ENCODE data around the gene ABL1.
"Not testable (repeated sequence)": the region's sequence is repeated elsewhere in the genome, so short reads cannot be mapped to it uniquely, and the experiment has no call there.

ABL1 gene

GRCh38 chr9:130825351-130825651, 9.8 kb upstream of the ABL1 start:
- no peak for DNase-seq (ENCODE audit: low spot score)

- DNase-seq (ENCODE audit: low spot score), result no peak
Measured at GRCh38 chr9:130825809-130826208, 9.2 kb upstream of the ABL1 start.

- DNase-seq (ENCODE audit: low spot score), result no peak
Measured at GRCh38 chr9:130829762-130830161, 5.3 kb upstream of the ABL1 start.

- DNase-seq (ENCODE audit: low spot score), result no peak
Measured at GRCh38 chr9:130830231-130830760, 4.8 kb upstream of the ABL1 start.

- no peak for DNase-seq (ENCODE audit: low spot score)
Measured at GRCh38 chr9:130831077-130831476, 4.0 kb upstream of the ABL1 start.

GRCh38 chr9:130833031-130833990, 1.7 kb upstream of the ABL1 start:
- DNase-seq (ENCODE audit: low spot score), result no peak

GRCh38 chr9:130835441-130836298, 616 bp downstream of the ABL1 start:
- no peak for DNase-seq (ENCODE audit: low spot score)

GRCh38 chr9:130837002-130837511, 2.0 kb downstream of the ABL1 start:
- no peak for DNase-seq (ENCODE audit: low spot score)

GRCh38 chr9:130837643-130838042, 2.6 kb downstream of the ABL1 start:
- no peak for DNase-seq (ENCODE audit: low spot score)

- DNase-seq (ENCODE audit: low spot score), result peak; percentile 76
Measured at GRCh38 chr9:130839132-130840111, 4.4 kb downstream of the ABL1 start.

- DNase-seq (ENCODE audit: low spot score), result no peak
Measured at GRCh38 chr9:130842545-130842944, 7.5 kb downstream of the ABL1 start.

- no peak for DNase-seq (ENCODE audit: low spot score)
Measured at GRCh38 chr9:130843049-130843908, 8.2 kb downstream of the ABL1 start.

- no peak for DNase-seq (ENCODE audit: low spot score)
Measured at GRCh38 chr9:130844044-130844451, 9.0 kb downstream of the ABL1 start.

GRCh38 chr9:130845254-130845653, 10.2 kb downstream of the ABL1 start:
- no peak for DNase-seq (ENCODE audit: low spot score)

GRCh38 chr9:130845901-130846481, 10.9 kb downstream of the ABL1 start:
- DNase-seq (ENCODE audit: low spot score), result no peak

GRCh38 chr9:130846487-130847305, 11.6 kb downstream of the ABL1 start:
- no peak for DNase-seq (ENCODE audit: low spot score)

- no peak for DNase-seq (ENCODE audit: low spot score)
Measured at GRCh38 chr9:130847306-130848217, 12.5 kb downstream of the ABL1 start.

- DNase-seq (ENCODE audit: low spot score), result not testable (repeated sequence)
Measured at GRCh38 chr9:130848514-130848913, 13.5 kb downstream of the ABL1 start.

All from cerebellar cortex (tissue), 1 donor.